CD4-positive, CD25-positive, alpha-beta regulatory T cell (primary cell): ENCODE measurements around the gene ABI1. TPM values are rescaled to one million over a fixed set of nuclear protein-coding genes. Genes with fewer than 3 reads are reported as not detected.
"Not testable (repeated sequence)": the region's sequence is repeated elsewhere in the genome, so short reads cannot be mapped to it uniquely, and the experiment has no call there.

Source experiments
- ATAC-seq, 2 donors: fragments of 150-1000 bp; cut with Tn5 transposase; one replicate each; pipeline ENCODE4 v1.10.0; 2021; ENCODE audit warnings: low read depth in 2 of 2, moderate number of reproducible peaks in 2 of 2, moderate library complexity in 1 of 2
- DNase-seq, 3 donors: peaks; one replicate each; pipeline versions ENCODE4 v3.0.0 to v3.0.0-alpha.2; 2012 to 2022; ENCODE audit warnings: mixed read lengths in 1 of 3
- H3K27ac ChIP-seq: one replicate; pipeline ENCODE4 v1.7.0; 2013; ENCODE audit warnings: mild to moderate bottlenecking, low read length; ENCODE audit not compliant: insufficient read depth, poor library complexity, severe bottlenecking
- H3K27me3 ChIP-seq: one replicate; pipeline ENCODE4 v1.7.0; 2013; ENCODE audit warnings: low read length; ENCODE audit not compliant: control insufficient read depth, insufficient read depth
- H3K36me3 ChIP-seq: one replicate; pipeline ENCODE4 v1.7.0; 2013; ENCODE audit warnings: mild to moderate bottlenecking, low read length, moderate library complexity; ENCODE audit not compliant: control insufficient read depth, insufficient read depth
- H3K4me1 ChIP-seq: 2 replicates; pipeline ENCODE4 v1.7.0; 2013; ENCODE audit warnings: mild to moderate bottlenecking, low read length; ENCODE audit not compliant: insufficient read depth, control insufficient read depth, poor library complexity, severe bottlenecking
- H3K4me3 ChIP-seq: one replicate; pipeline ENCODE4 v1.7.0; 2013; ENCODE audit warnings: low read depth, mild to moderate bottlenecking, low read length, moderate library complexity
- H3K9me3 ChIP-seq, 2 experiments: 1 replicate in 1 of 2; 2 replicates in 1 of 2; pipeline ENCODE4 v1.7.0; 2013; ENCODE audit warnings: low read length in 2 of 2, mild to moderate bottlenecking in 1 of 2, moderate library complexity in 1 of 2; ENCODE audit not compliant: control insufficient read depth in 2 of 2
- H3K27ac Mint-ChIP-seq, 3 donors: one replicate each; pipeline ENCODE4 v1.8.0; 2020 to 2022; ENCODE audit warnings: mild to moderate bottlenecking in 3 of 3, mixed read lengths in 3 of 3, moderate library complexity in 2 of 3
- H3K27me3 Mint-ChIP-seq: one replicate; pipeline ENCODE4 v1.8.0; 2022; ENCODE audit warnings: mild to moderate bottlenecking, mixed read lengths
- H3K36me3 Mint-ChIP-seq: one replicate; pipeline ENCODE4 v1.8.0; 2020; ENCODE audit warnings: mixed read lengths
- H3K4me1 Mint-ChIP-seq, 4 donors: one replicate each; pipeline ENCODE4 v1.8.0; 2020 to 2022; ENCODE audit warnings: mixed read lengths in 4 of 4, mild to moderate bottlenecking in 1 of 4
- H3K4me3 Mint-ChIP-seq, 4 donors: one replicate each; pipeline ENCODE4 v1.8.0; 2020 to 2022; ENCODE audit warnings: mild to moderate bottlenecking in 4 of 4, mixed read lengths in 4 of 4, moderate library complexity in 3 of 4
- H3K9me3 Mint-ChIP-seq, 7 donors: one replicate each; pipeline ENCODE4 v1.8.0; 2020 to 2022; ENCODE audit warnings: mixed read lengths in 7 of 7, mild to moderate bottlenecking in 3 of 7, moderate library complexity in 2 of 7
- polyA plus RNA-seq, 4 donors: library from polyadenylated mRNA; unstranded; fragments of 300-500 nt; fragmentation: Illumina TruSeq; gene quantifications; one replicate each; pipeline ENCODE4 v1.2.3, GENCODE V29; 2021
- total RNA-seq: library from RNA; stranded (reverse); gene quantifications from one replicate; pipeline ENCODE4 v1.2.3, GENCODE V29; 2022

The ABI1 gene
- total RNA-seq (121 TPM), polyA plus RNA-seq (100 to 1,000 TPM in 1 of 4 donors, 10 to 100 TPM in 3; 94.0 to 123 (median 97.6) TPM)

DNA sequence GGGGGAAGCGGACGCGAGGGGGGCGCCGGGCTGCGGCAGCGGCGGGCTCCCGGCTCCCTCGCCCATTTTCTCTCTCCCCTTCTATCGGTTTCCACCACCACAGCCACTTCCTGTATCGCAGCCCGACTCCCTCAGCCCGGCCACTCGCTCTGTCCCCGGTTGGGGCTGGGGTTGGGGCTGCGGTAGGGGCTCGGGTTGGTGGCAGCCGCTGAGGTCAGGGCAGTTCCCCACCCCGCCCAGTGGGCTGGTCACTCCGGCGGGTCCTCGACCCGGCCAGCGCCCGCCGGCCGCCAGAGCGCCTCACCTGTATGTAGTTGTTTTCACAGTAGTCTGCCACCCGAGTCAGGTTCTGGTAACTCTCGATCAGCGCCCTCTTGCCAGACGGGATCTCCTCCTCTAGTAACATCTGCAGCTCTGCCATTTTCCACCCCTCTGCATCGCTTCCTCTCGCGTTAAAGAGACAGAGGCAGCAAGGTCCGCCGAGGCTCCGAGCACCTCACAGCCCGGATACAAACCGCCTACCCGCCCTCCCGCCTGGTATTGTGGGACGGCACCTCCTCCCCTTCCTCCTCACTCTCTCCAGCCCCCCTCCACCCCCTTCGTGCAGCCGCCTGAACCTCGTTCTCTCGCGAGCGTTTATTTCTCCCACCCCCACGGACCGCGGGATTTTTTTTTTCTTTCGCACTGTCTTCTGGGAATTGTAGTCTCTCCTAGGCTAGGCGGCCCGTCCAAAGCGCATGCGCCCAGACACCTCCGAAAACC lies at the start of gene ABI1:
Gene ABI1, minus strand, starts transcription at position 516 of the 762 bp plus-strand sequence. Its CDS starts 95 bp downstream, at position 421.
- Mint-ChIP-seq H3K27ac (peak within 1 kb of the TSS; percentile 95 to 100 (median 97)), H3K4me3 (peak within 1 kb of the TSS; percentile 97 to 100 (median 98)), H3K4me1 (peaks cover 13 to 41% (median 30%) of the 10 kb centered on the region in 4 donors), H3K27me3 (peaks cover 21% of the 10 kb centered on the region), H3K9me3 (peaks cover 0 to 1% (median 0%) of the 10 kb centered on the region in 7 donors), H3K36me3 (no peaks in the 10 kb centered on the region)
- H3K4me3 ChIP-seq = peak within 1 kb of the TSS; percentile 98
- H3K9me3 ChIP-seq = no peaks in the 10 kb centered on the region
- peaks cover 3% of the 10 kb centered on the region for H3K27me3 ChIP-seq
- DNase-seq (peak; percentile 96 to 99 (median 99)), ATAC-seq (peak; percentile 92 to 95)
- peaks cover 41% of the 10 kb centered on the region for H3K4me1 ChIP-seq
- H3K27ac ChIP-seq = peak within 1 kb of the TSS; percentile 98
- no peaks in the 10 kb centered on the region for H3K36me3 ChIP-seq

- Mint-ChIP-seq H3K4me3 (no peak overlapping the region), H3K9me3 (peaks cover 0 to 2% (median 0%) of the 10 kb centered on the region in 7 donors), H3K27me3 (peaks cover 18% of the 10 kb centered on the region), H3K4me1 (no peaks in the 10 kb centered on the region), H3K36me3 (no peaks in the 10 kb centered on the region), H3K27ac (no peak overlapping the region)
- no peaks in the 10 kb centered on the region for H3K36me3 ChIP-seq
- no peak for ATAC-seq
- H3K27me3 ChIP-seq = no peaks in the 10 kb centered on the region
- no peak overlapping the region for H3K4me3 ChIP-seq
- no peak overlapping the region for H3K27ac ChIP-seq
- no peaks in the 10 kb centered on the region for H3K4me1 ChIP-seq
- DNase-seq = no peak
- H3K9me3 ChIP-seq = no peaks in the 10 kb centered on the region
Measured at GRCh38 chr10:26909753-26910152, 49.0 kb upstream of the ABI1 start.

DNA sequence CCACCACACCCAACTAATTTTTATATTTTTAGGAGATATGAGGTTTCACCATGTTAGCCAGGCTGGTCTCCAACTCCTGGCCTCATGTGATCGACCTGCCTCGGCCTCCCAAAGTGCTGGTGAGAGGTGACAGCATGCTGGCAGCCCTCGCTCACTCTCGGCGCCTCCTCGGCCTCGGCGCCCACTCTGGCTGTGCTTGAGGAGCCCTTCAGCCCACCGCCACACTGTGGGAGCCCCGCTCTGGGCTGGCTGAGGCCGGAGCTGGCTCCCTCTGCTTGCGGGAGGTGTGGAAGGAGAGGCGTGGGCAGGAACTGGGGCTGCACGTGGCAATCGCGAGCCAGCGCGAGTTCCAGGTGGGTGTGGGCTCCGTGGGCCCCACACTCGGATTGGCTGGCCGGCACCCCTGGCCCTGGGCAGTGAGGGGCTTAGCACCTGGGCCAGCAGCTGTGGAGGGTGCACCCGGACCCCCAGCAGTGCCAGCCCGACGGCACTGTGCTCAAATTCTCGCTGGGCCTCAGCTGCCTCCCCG lies 44.6 kb upstream of the ABI1 start:
- not testable (repeated sequence) for H3K9me3 Mint-ChIP-seq, H3K27ac ChIP-seq, DNase-seq, H3K9me3 ChIP-seq, H3K36me3 Mint-ChIP-seq, H3K4me1 ChIP-seq, H3K27me3 ChIP-seq, H3K4me3 Mint-ChIP-seq, ATAC-seq, H3K4me3 ChIP-seq, H3K4me1 Mint-ChIP-seq, H3K27ac Mint-ChIP-seq, H3K36me3 ChIP-seq
- H3K27me3 Mint-ChIP-seq = peaks cover 22% of the 10 kb centered on the region

- no peaks in the 10 kb centered on the region for H3K36me3 ChIP-seq
- H3K27me3 Mint-ChIP-seq = peaks cover 21% of the 10 kb centered on the region
- no peak overlapping the region for H3K4me3 Mint-ChIP-seq
- no peaks in the 10 kb centered on the region for H3K36me3 Mint-ChIP-seq
- no peaks in the 10 kb centered on the region for H3K27me3 ChIP-seq
- H3K4me3 ChIP-seq = no peak overlapping the region
- no peak for DNase-seq
- H3K27ac Mint-ChIP-seq = no peak overlapping the region
- peaks cover 0 to 3% (median 0%) of the 10 kb centered on the region in 7 donors for H3K9me3 Mint-ChIP-seq
- peaks cover 0 to 6% (median 0%) of the 10 kb centered on the region in 4 donors for H3K4me1 Mint-ChIP-seq
- H3K4me1 ChIP-seq = no peaks in the 10 kb centered on the region
- H3K9me3 ChIP-seq = no peaks in the 10 kb centered on the region
- no peak for ATAC-seq
- H3K27ac ChIP-seq = no peak overlapping the region
Measured at GRCh38 chr10:26903431-26904217, 42.9 kb upstream of the ABI1 start.

- DNase-seq, ATAC-seq, H3K9me3 ChIP-seq, H3K27ac Mint-ChIP-seq, H3K27me3 ChIP-seq, H3K4me3 ChIP-seq, H3K4me3 Mint-ChIP-seq, H3K36me3 Mint-ChIP-seq, H3K36me3 ChIP-seq, H3K4me1 ChIP-seq, H3K4me1 Mint-ChIP-seq, H3K27ac ChIP-seq: not testable (repeated sequence)
- H3K9me3 Mint-ChIP-seq = peaks cover 0 to 11% (median 1%) of the 10 kb centered on the region in 7 donors
- peaks cover 25% of the 10 kb centered on the region for H3K27me3 Mint-ChIP-seq
Measured at GRCh38 chr10:26892306-26892923, 31.7 kb upstream of the ABI1 start.

DNA sequence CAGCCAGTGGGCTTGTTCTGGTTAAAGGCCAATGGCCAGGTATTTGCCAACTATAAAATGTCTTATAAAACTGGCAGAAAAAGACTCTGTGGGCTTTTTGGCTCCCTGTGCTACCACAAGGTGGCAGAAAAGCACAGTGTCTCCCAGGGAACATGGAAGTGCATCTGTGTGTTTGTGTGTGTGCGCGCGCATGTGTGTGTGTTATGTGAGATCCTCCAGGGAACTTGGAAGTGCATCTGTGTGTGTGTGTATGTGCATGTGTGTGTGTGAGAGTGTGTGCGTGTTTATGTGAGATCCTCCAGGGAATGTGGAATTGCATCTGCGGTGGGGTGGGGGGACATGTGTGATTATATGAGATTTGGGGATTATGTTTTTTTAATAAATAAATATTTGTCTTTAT lies 30.2 kb upstream of the ABI1 start:
- Mint-ChIP-seq H3K36me3 (peaks cover 3% of the 10 kb centered on the region), H3K27me3 (peaks cover 13% of the 10 kb centered on the region), H3K9me3 (peaks cover 0 to 11% (median 1%) of the 10 kb centered on the region in 7 donors), H3K4me3 (peak overlapping the region in 2 of 4 donors; percentile 5 to 56), H3K27ac (no peak overlapping the region), H3K4me1 (peaks cover 0 to 2% (median 0%) of the 10 kb centered on the region in 4 donors)
- no peaks in the 10 kb centered on the region for H3K4me1 ChIP-seq
- DNase-seq = peak in 2 of 3 donors; percentile 21 to 73
- no peaks in the 10 kb centered on the region for H3K36me3 ChIP-seq
- ATAC-seq = no peak
- peaks cover 5 to 6% of the 10 kb centered on the region in 2 experiments for H3K9me3 ChIP-seq
- H3K27ac ChIP-seq = no peak overlapping the region
- H3K4me3 ChIP-seq = no peak overlapping the region
- peaks cover 3% of the 10 kb centered on the region for H3K27me3 ChIP-seq

- Histone ChIP-seq H3K4me3 (no peak overlapping the region), H3K36me3 (no peaks in the 10 kb centered on the region), H3K4me1 (no peaks in the 10 kb centered on the region), H3K9me3 (peaks cover 2% of the 10 kb centered on the region in 2 experiments), H3K27ac (no peak overlapping the region), H3K27me3 (peaks cover 4% of the 10 kb centered on the region)
- H3K9me3 Mint-ChIP-seq = peaks cover 0 to 6% (median 0%) of the 10 kb centered on the region in 7 donors
- no peak for DNase-seq
- ATAC-seq = no peak
- peaks cover 3% of the 10 kb centered on the region for H3K36me3 Mint-ChIP-seq
- peaks cover 0 to 2% (median 0%) of the 10 kb centered on the region in 4 donors for H3K4me1 Mint-ChIP-seq
- H3K27ac Mint-ChIP-seq = no peak overlapping the region
- no peak overlapping the region for H3K4me3 Mint-ChIP-seq
- H3K27me3 Mint-ChIP-seq = peaks cover 18% of the 10 kb centered on the region
Measured at GRCh38 chr10:26887611-26888215, 27.0 kb upstream of the ABI1 start.
